Epidermal melanocyte (primary cell): ENCODE data around the gene CYP19A1.
"Not testable (repeated sequence)": the region's sequence is repeated elsewhere in the genome, so short reads cannot be mapped to it uniquely, and the experiment has no call there.

Experiments
- DNase-seq: peaks from one replicate; pipeline ENCODE4 v3.0.0; 2011; ENCODE audit warnings: low spot score; ENCODE audit not compliant: insufficient read length

The CYP19A1 gene

DNA sequence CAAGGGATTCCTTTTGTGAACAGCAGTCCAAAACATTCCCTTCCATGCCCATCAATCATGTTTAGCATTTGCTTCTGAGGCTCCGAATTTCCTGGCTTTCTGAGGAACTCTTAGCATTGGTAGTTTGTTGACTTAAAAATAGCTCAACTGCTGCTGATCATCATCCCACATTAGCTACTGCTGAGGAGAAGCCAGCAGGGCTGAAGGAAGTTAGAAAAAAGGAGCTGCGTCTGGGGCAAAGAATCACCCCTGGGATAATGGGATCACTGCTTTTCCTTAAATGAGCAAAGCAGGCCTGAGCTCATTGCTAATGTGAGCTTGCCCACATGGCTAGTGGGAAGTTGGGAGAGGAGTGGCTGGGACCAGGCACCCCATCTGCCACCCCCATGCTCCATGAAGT lies 39.8 kb downstream of the CYP19A1 start:
- no peak for DNase-seq

DNA sequence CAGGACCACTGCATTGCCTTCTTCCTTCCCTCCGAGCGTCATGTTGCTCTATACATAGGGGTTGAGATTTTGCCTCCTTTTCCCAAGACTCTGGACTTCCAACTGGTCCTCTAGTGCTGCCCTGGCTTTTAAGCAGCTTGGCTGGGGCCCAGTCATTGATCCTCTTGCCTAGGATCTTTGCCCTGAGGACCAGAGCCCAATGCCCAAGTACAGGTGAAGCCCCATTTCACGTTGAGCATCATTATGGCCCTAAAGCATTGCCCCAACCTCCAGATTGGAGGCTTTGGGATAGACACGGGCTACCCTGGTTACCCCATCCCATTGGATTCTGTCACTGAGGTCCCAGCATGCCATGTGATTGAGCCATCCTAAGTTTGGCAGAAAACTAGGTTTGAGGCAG lies 47.7 kb downstream of the CYP19A1 start:
- DNase-seq = no peak

- no peak for DNase-seq
Observed at GRCh38 chr15:51289290-51289689, 49.1 kb downstream of the CYP19A1 start.

- DNase-seq = no peak
Observed at GRCh38 chr15:51288143-51289065, 50.0 kb downstream of the CYP19A1 start.

DNA sequence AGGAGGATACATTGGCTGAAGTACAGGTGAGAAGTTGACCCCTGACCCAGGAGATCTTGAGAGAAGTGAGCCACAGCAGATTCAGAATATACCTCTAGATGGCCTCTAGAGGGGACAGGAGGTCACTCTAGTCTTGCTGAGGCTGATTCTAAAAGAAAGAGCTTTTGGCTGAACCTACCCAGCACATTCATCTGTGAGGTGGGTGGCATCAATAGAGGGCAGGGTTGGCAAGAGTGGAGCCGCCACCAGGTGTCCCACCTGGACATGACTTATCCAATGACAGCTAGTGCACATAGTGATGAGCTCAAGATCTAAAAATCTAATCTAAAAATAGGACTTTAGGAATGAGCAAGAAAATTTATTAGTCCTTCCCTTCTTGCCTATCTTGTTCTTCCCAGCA lies 51.6 kb downstream of the CYP19A1 start:
- no peak for DNase-seq

- DNase-seq = no peak
Observed at GRCh38 chr15:51285399-51285798, 53.0 kb downstream of the CYP19A1 start.

- DNase-seq = no peak
Observed at GRCh38 chr15:51284871-51285270, 53.5 kb downstream of the CYP19A1 start.

DNA sequence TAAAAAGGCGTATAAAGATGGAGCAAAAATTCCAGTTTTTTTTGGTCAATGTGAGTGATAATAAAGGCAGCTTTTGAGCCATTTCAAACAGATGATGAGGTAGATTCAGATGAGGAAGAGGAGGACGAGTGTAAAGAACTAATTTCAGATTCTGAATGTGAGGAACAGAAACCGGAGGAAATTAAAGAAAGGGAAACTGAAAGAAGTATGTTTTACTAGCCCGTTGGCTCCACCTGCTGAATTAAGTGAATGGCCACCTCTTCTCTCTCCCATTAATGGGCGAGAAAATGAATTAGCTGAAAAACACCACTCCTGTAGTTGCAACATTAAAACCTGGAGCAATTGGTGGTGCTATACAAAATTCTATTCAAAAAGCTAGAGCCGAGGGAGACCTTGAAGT lies 55.4 kb downstream of the CYP19A1 start:
- no peak for DNase-seq

DNA sequence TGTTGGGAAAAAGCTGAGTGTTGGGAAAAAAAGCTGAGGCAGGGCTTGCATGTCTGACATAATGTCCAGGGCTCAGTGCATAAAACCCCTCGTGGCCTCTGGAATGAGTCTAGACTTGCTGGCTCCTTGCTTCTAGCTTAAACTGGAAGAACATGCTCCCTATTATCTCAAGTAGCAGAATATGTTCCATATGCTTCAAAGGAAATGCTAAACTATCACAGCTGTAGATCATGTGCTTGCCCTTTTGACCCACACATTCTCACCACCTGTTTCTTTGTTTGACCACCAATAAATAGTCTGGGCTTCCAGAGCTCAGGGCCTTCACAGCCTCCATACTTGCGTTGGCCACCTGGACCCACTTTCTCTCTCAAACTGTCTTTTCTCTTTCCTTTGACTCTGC lies 56.2 kb downstream of the CYP19A1 start:
- not testable (repeated sequence) for DNase-seq

DNA sequence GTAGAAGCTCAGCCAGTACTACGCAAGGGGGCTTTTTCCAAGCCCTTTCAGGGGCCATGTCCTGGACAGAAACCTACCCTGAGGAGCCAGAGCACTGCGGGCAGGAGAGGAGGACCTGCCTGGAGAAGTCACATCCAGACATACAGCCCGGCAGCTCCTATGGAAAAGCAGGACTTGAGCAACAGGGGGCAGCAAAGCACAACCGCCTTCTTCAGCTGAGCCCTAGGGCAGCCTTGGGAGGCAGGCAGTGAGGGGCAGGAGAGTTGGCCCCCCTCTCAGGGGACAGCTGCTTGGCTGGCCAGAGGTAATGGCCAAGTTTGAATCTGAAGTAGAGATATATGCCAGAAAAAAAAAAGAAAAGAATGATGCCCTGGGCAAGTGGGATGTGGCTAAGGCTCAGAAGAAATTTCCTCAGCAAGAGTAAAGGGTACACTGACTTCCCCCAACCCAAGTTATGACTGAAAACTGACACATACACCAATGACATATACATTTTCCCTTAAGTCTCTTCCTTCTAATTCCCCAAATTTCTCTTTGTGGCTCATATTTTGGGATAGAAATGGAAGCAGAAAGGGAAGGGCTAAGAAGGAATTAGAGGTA lies 56.9 kb downstream of the CYP19A1 start:
- no peak for DNase-seq

DNA sequence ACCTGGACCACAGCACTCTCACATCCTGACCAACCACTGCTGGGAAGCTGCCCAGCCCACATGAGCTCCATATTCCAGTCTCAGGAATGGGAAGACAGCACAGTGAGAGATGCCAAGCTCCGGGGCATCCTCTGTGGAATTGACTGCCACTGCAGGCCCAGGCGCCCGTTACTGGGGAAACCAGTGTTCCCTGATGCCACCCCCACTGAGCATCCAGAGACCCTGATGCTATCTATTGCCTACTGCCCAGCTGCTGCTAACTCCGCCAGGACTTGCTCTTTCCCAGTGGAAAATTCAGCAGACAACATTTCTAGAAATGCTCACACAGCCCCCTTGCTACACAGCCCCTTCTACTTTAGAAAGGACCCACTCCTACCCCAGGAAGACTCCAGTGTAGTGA lies 57.6 kb downstream of the CYP19A1 start:
- no peak for DNase-seq

GRCh38 chr15:51279391-51279790 lies 59.0 kb downstream of the CYP19A1 start:
- DNase-seq = no peak

DNA sequence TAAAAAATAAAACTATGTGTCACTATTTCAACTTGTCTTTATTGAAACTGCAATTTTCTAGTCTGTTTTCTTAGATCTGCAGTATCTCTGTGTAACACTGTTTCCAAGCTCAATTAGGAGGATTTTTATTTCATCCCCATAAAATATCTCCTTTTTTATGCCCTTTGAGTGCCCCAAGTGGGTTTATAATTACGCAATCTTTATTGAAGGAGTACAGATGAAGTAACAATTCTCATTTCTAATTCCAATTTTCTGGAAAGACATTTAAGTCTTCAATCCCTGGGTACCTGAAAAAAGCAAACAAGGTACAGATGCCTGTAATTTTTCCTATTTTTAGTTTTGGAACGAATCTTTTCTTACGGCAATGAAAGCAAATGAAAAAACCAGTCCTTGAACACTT lies 61.3 kb downstream of the CYP19A1 start:
- DNase-seq = no peak

DNA sequence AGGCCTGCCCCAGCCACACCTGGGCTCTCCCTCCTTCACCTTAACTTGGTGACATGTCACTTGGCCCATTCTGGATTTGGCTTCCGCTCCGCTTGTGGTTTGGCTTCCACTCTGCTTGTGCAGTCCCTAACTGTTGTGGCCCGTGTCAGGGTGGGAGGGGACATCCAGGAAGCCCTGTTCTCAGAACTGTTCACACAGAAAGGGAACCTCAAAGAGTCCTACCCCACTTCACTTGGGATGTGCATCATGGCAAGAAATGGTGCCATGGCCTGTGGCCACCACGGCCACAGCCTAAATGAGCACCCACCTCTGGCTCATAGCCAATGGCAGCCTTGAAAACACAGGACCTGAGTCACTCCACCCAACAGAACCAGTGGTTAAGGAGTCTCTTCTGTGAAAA lies 63.4 kb downstream of the CYP19A1 start:
- DNase-seq = no peak

GRCh38 chr15:51270706-51271105 lies 67.7 kb downstream of the CYP19A1 start:
- DNase-seq = no peak

- no peak for DNase-seq
Observed at GRCh38 chr15:51269496-51269895, 68.9 kb downstream of the CYP19A1 start.

- no peak for DNase-seq
Observed at GRCh38 chr15:51267703-51268083, 70.7 kb downstream of the CYP19A1 start.

DNA sequence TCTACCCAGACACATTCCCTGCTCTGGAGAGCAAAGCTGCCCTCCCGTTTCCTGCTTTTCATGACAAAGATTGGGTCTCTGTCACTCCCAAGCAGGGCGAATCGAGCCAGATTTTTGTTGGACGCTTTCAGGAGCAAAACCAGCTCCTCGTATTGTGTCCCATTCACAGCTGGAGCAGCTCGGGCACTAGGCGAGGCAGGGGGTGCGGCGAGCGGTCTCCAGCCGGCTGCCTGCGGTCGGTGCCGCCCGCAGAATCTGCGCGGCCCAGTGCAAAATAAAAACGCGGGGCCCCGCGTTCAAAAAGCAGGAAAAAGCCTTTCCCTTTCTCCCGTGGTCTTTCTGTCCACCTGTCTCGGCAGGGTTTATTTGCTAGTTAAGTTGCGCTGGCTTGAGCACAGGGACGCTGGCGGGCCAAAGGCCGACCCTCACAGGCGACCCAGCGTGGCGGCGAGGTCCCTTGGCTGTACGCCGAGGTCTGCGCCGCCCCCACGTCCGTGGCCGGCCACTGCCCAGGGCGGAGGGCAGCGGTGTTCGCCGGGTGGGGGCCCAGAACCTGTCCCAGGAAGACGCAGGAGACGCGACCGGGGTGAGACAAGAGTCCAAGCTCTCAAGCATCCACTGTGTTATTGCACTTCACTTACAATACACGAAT lies 71.2 kb downstream of the CYP19A1 start:
- no peak for DNase-seq

DNA sequence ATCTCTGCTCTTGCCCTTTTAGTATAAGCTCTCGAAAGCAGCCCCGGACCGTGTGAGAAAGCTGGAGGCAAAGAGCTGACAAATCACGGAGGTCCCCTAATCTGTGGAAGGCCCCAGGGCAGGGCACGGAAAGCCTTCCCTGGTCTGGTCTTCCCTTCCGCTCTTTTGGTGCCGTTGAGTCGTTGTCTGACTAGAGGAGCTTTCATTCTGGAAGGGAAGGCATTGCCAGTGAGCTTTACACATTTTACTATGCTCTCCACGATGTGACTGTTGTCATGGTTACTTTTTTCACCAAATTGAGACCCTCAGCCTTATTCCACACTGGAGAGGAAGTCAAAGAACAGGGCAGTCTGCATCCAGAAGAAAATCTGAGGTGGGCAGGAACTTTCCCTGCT lies 71.7 kb downstream of the CYP19A1 start:
- no peak for DNase-seq

DNA sequence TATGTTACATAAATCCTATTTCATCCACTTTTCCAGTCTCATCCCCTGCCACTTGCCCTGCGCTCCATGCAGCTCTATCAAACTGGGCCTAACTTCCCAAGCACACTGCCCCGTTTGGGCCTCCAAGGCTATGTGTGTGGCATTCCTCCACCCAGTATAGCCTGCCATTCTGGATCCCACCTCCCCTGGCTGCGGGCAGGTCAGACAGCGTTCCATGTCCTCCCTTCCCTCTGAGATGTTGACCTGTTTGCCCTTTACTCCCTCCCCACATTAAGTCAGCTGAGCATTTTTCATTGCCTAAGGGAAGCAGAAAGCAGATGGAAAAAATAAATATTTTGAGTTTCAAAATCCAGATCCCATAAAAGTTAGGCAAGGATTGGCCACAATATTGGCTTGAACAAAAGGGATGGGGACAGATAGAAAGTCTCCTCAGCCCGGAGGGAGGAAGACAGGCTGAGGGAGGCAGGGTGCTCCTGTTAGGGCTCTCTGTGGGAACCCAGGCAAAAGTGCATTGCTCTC lies 73.3 kb downstream of the CYP19A1 start:
- DNase-seq = no peak

GRCh38 chr15:51263726-51264125 lies 74.7 kb downstream of the CYP19A1 start:
- DNase-seq = no peak

- no peak for DNase-seq
Observed at GRCh38 chr15:51263116-51263515, 75.3 kb downstream of the CYP19A1 start.
